Brain microvascular endothelial cell (primary cell): ENCODE results near the gene IGSF21.

ENCODE experiments used
- DNase-seq: peaks from one replicate; pipeline ENCODE4 v3.0.0-alpha.2; 2020
- H3K27ac ChIP-seq: fragments of 250-450 bp; sonication (Bioruptor Pico); 2 replicates; pipeline ENCODE4 v1.5.1; 2020; ENCODE audit warnings: mild to moderate bottlenecking, moderate library complexity
- H3K27me3 ChIP-seq: fragments of 250-450 bp; sonication (Bioruptor Pico); replicated peaks from 2 replicates; pipeline ENCODE4 v1.5.1; 2020; ENCODE audit warnings: mild to moderate bottlenecking
- H3K36me3 ChIP-seq: fragments of 250-450 bp; sonication (Bioruptor Pico); replicated peaks from 2 replicates; pipeline ENCODE4 v1.5.1; 2020; ENCODE audit warnings: mild to moderate bottlenecking
- H3K4me3 ChIP-seq: 2 replicates; pipeline ENCODE4 v1.5.1; 2011; ENCODE audit warnings: low read depth, mild to moderate bottlenecking, control low read depth, low read length, moderate library complexity
- in situ Hi-C: cut with HindIII; loops from 2 replicates; pipeline ENCODE4 v1.10.0; 2017; ENCODE audit warnings: low sequenced_read_pairs, low pct_ligation_motif_present
- TF ChIP-seq, protein P1 (sequence below): IDR thresholded peaks from 2 replicates; pipeline ENCODE4 v1.5.1; 2011; ENCODE audit warnings: low read depth, mild to moderate bottlenecking, moderate library complexity, low read length, control low read depth, inconsistent platforms; ENCODE audit errors: missing control alignments

The IGSF21 gene

DNA sequence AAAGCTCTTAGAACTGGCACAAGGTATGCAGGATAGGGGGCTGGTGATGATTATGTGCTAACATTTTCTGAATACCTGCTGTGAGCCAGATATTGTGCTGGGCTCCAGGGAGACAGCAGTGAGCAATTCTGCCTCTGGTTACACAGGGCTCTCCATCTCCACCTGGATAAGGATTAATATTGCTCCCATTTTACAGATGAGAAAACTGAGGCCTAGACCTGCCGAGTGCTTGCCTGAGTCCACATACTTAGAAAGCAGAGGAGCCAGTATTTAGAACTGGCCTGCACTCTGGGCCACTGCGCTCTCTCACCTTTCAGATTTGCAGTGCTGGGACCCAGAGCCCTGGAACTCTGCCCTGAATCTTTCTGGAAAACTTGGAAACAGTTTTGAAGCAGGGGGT lies 205.9 kb downstream of the IGSF21 start:
- Histone ChIP-seq H3K4me3 (no peak overlapping the region), H3K27me3 (no peaks in the 10 kb centered on the region), H3K36me3 (no peaks in the 10 kb centered on the region), H3K27ac (no peak overlapping the region)
- in situ Hi-C loops: no loop called here
- no peak for DNase-seq
- TF ChIP-seq, protein P1, sequence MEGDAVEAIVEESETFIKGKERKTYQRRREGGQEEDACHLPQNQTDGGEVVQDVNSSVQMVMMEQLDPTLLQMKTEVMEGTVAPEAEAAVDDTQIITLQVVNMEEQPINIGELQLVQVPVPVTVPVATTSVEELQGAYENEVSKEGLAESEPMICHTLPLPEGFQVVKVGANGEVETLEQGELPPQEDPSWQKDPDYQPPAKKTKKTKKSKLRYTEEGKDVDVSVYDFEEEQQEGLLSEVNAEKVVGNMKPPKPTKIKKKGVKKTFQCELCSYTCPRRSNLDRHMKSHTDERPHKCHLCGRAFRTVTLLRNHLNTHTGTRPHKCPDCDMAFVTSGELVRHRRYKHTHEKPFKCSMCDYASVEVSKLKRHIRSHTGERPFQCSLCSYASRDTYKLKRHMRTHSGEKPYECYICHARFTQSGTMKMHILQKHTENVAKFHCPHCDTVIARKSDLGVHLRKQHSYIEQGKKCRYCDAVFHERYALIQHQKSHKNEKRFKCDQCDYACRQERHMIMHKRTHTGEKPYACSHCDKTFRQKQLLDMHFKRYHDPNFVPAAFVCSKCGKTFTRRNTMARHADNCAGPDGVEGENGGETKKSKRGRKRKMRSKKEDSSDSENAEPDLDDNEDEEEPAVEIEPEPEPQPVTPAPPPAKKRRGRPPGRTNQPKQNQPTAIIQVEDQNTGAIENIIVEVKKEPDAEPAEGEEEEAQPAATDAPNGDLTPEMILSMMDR: no peak

DNA sequence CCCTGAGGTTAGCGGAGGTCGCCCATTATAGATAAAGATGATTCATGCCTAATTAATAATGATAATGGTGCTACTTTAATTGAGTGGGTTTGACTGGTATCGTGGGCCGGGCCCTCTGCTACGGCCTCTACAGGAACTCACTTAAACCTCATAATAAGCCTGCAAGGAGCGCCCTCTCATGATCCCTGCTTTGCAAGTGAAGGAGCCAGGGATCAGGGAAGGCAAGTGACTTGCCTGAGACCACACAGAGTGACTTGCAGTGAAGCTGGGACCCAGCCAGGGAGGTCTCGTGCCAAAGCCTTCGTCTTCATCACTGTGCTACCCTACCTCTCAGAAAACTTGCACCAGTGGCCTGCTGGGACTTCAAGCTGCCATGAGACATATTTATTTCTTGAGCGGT lies 206.8 kb downstream of the IGSF21 start:
- H3K36me3 ChIP-seq: no peaks in the 10 kb centered on the region
- no peak for DNase-seq
- no peaks in the 10 kb centered on the region for H3K27me3 ChIP-seq
- TF ChIP-seq, protein P1: no peak
- H3K27ac ChIP-seq: no peak overlapping the region
- H3K4me3 ChIP-seq: no peak overlapping the region
- in situ Hi-C loops: no loop called here

DNA sequence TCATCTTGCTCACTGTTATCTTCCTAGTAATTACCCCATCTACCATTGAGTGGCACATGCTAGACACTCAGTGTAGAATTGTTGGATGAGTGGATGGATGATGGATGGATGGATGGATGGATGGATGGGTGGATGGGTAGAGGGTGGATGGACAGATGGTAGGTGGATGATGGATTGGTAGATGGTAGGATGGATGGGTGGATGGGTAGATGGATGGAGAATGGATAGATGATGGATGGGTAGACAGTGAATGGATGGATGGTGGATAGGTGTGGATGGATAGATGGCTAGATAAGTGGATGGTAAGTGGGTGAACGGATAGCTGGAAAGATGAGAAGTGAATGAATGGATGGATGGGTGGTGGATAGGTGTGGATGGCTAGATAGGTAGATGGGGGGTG lies 207.9 kb downstream of the IGSF21 start:
- TF ChIP-seq, protein P1: no peak
- no peaks in the 10 kb centered on the region for H3K36me3 ChIP-seq
- no peak overlapping the region for H3K27ac ChIP-seq
- H3K27me3 ChIP-seq: no peaks in the 10 kb centered on the region
- no peak for DNase-seq
- in situ Hi-C loops: no loop called here
- H3K4me3 ChIP-seq: no peak overlapping the region

DNA sequence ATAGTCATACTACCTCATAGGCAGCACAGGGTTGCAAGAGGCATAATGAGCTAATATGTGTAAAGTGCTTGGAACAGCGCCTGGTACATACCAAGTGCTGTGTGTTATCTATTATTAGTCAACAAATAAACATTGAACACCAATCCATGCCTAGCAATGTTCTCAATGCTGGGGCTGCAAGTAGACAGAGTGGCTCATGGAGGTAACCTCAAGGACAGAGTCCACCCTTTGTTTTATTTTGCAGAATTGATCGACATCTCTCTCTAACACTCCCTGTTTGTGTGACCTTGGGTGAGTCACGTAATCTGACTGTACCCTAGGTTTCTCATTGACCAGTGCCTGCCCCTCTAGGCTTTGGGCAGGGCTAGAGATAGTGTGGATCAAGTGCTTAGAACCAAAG lies 209.2 kb downstream of the IGSF21 start:
- in situ Hi-C loops: no loop called here
- no peaks in the 10 kb centered on the region for H3K27me3 ChIP-seq
- TF ChIP-seq, protein P1: no peak
- H3K4me3 ChIP-seq: no peak overlapping the region
- no peak overlapping the region for H3K27ac ChIP-seq
- H3K36me3 ChIP-seq: no peaks in the 10 kb centered on the region
- DNase-seq: no peak

DNA sequence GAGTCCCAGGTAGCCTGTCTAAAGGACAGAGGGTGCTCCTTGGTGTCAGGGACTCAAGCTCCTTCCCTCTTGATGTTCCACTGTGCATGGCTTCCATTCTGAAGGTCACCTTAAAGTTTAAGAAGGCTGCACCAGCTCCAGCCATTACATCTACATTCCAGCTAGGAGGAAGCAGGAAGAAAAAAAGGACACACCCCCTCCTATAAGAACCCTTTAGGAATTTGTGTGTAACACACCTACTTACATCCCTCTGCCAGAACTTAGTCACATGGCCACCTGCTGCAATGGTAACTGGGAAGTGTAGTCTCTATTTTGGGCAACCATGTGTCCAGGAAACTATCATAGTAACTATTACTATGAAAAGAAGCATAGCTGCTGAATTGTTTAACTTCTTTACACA lies 211.5 kb downstream of the IGSF21 start:
- Histone ChIP-seq H3K27ac (no peak overlapping the region), H3K27me3 (no peaks in the 10 kb centered on the region), H3K4me3 (no peak overlapping the region), H3K36me3 (no peaks in the 10 kb centered on the region)
- TF ChIP-seq, protein P1: no peak
- in situ Hi-C loops: no loop called here
- DNase-seq: no peak

DNA sequence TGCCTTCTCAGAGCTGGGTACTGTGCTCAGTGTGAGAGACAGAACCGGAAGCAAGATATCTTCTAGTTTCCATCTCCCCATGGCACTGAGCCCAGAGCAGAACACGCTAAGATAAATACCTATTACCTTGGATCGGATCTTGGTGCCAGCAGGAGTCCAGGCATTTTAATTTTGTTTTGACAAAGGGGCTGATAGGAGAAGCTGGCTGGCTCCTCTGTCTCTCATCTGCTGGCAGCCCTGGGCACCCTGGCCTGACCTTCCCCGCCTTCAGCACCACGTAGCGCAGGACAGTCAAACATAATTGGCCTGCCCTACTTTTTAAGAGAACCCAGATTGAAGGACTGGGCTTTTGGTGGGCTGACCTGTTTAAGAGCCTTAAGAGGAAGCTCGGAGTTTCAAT lies 212.5 kb downstream of the IGSF21 start:
- no peak for DNase-seq
- in situ Hi-C loops: no loop called here
- no peaks in the 10 kb centered on the region for H3K27me3 ChIP-seq
- H3K4me3 ChIP-seq: no peak overlapping the region
- TF ChIP-seq, protein P1: no peak
- no peaks in the 10 kb centered on the region for H3K36me3 ChIP-seq
- no peak overlapping the region for H3K27ac ChIP-seq
